AG08396 (cell line): Measurements from ENCODE around the gene RND3.

Source experiments
- DNase-seq: peaks from one replicate; pipeline ENCODE4 v3.0.0; 2012; ENCODE audit warnings: low spot score, mixed read lengths

Gene RND3, protein sequence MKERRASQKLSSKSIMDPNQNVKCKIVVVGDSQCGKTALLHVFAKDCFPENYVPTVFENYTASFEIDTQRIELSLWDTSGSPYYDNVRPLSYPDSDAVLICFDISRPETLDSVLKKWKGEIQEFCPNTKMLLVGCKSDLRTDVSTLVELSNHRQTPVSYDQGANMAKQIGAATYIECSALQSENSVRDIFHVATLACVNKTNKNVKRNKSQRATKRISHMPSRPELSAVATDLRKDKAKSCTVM

DNA sequence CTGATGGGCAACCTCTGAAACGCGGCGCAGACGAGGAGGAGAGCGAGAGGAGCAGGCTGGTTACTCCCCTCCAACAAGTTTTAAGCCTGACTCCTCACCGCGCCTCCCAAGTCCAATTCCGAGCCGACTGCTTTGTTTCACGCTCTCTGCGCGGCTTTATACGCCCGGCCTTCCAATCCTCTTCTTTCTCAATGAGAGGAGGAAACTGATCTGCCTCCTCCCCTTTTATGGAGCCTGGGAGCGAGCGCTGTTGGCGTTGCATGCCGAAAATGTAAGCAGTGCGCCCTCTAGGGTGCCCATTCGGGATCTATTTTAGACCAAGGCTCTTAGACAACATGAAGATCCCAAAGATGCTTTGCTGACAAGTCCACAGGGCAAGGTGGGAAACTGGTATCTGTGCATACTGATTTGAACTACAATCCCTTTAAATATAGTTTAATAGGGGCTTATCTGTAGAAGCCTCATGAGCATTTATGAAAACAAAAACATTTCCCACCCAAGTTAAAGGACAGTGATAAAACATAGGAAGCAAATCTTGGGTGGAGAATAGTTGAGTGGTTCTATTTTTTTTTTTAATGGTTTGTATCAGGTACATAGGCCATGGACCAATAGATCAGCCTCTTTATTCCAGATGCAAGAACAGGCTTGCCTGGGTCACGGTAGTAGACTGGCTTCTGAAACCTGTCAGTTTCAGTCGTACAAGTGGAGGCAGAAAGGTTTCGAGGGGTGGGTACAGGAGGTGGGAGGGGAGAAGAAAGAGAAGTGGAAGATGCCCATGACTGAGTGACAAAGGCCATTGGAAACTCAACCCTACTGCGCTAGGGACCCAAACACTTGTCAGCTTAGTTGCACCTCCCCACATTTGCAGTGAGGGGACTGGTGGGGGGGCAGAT, at the start of gene RND3:
Gene RND3 (minus strand): TSS at position 131 of the 893 bp plus-strand sequence. CDS start 250 bp downstream, outside the sequence.
- DNase-seq = peak; percentile 90

DNA sequence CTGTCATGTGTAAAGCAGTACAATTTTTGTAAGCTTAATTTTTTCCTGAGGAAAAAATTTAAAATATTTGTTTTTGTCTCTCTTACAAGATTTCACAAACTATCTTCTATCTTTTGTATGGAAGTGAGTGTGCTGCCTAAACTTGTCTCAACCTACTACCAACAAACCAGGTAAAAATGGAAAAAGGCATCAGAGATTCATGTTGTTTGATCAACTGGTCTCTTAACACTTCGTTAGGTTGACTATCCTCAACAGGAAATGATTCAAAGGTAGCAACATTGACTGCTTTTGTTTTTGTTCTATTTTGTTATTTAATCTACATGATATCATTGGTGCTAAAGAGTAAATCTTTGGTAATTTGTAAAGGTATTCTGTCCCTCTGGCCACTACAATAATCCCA, 47.7 kb upstream of the RND3 start:
- DNase-seq = no peak

DNA sequence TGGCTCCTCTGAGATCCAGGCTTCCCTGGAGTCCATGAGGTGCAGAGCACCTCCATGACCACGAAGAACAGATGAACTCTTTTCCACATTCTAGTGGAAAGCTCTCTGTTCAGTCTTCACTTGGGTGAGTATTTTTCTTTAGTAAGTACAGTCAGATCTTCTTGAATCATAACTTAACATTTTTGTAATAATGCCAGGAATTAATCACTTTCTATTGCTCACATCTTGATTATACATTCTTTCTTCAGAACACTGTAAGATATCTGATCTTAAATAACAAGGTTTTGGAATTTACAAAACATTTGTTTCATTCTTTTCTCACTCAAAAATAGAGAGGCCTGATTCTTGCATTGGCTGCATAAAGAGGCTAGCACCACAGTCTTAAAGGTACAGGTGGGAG, 45.4 kb upstream of the RND3 start:
- no peak for DNase-seq

DNA sequence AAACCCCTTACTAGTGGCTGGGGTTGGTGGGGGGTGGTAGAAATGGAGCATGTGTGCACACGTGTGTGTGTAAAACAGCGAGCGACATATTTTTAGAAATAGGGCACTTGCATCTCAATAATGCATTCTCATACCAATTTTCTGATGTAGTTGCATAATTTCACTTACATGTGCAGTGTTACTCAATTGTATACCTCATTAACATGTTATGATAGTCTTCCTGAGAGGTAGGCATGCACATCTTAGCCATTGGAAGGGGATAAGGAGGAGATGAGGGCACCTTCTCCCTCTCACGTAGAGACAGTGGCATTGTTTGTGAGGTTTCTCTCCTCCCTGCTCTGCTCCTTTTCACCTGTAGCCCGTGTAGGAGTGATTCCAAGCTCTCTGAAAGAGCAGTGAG, 44.6 kb upstream of the RND3 start:
- DNase-seq = no peak

DNA sequence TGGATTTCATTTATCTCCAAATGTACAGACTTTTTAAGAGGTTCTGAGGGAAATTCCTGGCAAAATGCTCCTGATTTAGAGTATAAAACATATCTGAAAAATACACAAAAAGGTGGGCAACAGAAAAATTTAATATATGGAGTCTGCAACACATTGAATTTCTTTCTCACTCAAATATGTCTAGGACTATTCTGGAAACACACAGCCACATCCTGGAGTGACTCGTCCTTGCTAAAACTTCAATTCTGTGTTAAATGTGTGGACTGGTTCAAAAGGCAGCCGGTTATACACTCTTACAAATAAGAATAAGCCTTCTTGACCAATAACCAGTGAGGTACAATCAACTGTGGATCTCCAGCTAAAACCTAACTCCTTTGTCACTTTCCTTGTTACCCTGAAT, 44.1 kb upstream of the RND3 start:
- no peak for DNase-seq

DNA sequence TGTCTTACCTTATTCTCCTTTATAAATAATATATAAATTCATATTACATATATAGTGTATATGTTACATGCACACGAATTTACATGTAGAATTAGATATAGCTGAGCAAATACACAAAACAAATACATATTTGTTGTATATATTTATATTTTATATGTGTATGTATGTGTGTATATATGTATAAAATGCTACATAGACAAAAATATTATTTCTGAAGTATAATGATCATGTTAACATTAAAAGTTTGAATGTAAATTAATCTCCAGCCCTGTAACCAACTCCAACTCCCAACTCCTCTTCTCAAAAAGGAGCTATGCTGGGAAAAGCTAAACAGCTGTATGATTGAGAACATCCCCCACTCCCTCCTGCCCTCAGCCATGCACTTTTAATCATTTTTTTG, 42.7 kb upstream of the RND3 start:
- no peak for DNase-seq

DNA sequence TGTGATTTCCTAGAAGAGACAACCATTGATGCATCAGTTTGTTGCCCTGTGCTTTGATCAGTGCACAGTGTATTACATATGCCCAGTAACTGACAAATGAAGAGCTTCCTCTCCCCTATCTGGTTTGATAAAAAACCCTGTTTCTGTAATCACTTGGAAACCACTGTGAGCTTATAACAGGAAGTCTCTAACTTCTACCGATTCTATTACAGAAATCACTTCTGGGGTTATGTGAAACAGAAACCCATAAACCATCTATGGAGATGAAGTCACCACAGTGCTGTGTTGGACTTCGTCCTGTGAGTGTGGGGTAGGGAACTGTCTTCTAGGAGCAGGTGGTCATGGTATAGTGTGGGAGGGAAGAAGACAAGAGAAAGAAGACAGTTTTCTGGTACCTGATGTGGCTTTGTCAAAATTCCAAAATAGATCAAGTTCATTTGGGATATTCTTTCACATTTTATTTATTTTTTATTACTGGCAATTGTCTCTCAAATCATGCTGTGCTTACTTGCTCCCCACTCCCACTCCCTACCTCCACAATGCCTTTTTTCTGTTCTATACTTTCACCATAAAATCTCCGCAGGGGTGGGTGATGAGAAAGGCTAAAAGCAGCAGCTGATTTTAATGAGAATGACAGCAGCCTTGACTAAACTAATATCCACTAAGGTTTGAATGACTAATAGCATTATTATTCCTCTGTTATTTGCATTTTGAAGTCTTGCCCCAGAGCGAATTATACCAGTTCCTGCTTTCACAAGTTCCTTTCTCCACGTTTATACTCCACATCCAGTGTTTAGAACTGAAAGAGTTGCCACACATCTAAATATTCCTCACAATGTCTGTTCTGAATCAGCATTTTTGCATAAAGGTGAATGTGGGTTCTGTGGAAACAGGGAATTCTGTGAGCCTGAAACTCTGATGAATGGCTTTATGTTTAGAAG, 41.7 kb upstream of the RND3 start:
- DNase-seq = peak; percentile 59

DNA sequence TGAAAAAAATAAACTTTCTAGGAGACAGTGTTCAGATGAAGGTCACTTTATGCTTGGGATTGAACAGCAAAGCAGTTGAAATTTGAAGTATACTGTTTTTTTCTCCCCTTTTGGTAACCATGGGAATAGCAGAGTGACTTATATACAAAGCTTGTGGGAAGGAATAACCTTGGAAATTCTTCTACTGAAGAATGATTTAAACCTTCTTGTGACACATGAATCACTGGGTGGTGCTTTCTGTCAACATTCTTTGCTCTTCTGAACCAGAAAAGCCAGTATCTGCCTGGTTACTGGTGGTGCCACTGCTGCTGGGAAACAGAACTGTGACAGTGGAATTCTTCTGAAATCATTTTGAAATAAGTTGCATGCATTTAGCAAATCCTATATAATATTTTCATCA, 39.4 kb upstream of the RND3 start:
- DNase-seq = peak; percentile 70

DNA sequence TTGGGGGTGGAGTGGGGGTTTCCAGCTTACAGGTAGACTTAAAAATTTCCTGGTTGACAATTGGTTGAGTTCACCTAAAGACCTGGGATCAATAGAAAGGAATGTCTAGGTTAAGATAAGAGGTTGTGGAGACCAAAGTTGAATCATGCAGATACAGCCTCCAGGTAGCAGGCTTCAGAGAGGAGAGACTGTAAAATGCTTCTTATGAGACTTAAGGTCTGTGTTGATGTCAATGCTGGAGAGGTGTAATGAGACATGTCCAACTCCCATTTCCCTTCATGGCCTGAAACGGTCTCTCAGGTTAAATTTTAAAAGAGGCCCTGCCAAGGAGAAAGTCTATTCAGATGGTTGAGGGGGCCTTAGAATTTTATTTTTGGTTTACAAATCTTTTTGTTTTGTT, 38.5 kb upstream of the RND3 start:
- DNase-seq = no peak

DNA sequence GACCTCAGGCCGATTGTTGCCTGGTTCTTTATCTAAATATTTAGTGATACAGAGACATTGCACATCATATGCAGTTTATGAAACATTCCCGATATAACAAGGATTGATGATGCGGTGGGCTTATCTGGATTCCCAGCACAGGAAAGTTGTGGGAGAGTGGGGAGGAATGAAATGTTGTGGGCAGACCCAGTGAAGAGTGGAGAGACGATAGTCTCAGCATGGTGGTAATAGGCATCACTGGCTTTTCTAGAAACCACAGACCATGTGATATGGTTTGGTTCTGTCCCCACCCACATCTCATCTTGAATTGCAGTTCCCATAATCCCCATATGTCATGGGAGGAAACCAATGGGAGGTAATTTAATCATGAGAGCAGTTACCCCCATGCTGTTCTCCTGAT, 34.8 kb upstream of the RND3 start:
- no peak for DNase-seq

DNA sequence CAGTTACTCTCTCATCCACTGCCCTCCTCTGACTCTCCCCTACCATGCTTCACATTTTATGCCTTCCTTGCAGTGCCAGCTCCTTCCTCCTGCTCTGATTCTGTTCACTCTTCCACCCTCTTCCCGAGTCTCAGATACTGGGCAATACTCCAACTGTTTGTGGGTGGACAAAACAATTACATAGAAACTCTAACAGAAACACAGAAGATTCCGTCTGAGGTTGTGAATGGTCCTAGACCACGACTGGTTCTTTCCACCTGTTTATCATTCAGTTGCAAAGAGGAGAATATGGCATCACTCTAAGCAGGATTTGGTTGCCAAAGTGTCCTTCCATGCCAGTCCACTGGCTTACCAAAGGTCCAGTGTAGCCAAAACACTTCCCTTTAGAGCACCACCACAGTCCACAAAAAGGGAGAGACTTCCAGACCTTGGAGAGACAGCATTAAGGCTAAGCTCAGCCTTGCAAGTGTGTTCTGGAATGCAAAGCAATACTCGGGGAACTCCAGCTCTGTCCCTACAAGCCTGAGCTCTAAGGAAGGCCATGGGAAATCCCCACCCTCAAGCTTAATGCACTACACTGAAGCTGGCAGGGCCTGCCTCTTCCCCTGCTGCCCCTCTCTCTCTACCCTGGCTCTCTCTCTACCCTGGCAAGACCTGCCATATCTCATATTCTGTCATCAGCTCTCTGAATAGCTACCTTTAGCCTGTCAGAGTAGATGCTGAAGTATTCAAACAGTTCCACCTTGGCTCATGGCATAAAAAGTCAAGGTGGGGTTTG, 33.6 kb upstream of the RND3 start:
- no peak for DNase-seq

DNA sequence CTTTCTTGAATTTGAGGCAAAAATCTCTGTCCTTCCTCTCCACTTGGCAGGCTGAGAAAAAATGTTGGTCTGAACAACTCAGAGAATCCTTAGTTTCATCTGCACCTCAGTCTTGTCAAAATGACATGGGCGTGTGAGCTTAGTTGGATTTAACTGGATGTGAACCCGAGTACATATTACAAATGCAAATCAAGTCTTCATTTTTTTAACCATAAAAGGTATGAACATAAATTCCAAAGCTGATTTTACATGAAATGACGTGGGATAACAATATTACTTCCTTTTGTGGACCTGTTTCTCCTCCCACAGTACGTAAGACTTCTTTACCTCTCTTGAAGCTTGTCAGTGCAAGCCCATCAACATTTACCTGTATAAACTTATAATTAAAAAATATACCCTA, 32.6 kb upstream of the RND3 start:
- DNase-seq = no peak

DNA sequence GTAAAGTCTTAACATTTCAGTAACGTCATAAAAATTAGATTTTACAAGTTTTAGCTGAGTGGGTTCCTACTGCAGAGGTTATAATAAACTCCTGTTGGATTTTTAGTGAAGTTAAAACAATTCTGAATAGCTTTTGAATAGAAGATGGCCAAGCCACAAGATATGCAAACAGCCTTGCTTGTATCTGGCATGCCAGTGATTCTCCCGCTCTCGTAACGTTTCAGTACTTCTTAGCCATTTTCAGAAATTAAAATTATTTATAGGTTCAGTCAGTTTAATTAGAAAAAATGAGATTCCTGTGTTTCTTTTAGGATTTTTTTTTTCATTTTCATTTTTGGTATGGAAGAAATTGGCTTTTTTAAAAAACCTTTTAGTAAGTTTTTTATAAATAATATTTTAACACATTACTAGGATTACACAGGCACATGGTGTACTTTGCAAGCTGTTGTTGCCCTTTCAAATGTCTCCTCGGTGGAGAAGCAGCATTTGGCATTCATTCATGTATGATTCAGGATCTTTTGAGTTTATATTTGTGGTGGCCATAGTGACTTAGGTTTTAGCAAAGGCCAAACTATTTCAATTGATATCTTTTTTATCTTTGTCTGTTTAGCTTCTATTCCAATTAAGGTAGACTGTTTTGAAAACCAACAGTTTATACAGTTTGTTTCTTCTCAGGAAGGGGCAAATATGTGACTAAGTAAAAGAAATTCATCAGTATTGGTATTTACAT, 30.6 kb upstream of the RND3 start:
- peak; percentile 39 for DNase-seq

DNA sequence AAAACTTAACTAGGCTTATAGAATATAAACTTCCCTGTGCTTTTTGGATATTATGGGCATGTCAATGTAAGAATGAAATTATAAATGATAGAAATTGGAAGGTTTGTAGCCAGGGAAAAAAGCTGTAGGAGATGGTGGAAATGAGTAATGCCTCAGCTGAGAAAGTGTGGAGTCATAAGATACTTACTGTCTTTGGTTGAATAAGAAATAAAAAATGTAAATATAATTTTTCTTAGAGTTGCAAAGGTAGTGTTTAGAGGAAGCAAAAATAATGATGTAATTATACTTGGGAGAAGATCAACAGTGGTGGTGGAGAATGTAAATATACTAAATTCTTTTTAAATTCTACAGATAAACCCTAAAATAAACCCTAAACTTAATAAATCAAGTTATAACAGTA, 26.2 kb upstream of the RND3 start:
- DNase-seq = no peak

DNA sequence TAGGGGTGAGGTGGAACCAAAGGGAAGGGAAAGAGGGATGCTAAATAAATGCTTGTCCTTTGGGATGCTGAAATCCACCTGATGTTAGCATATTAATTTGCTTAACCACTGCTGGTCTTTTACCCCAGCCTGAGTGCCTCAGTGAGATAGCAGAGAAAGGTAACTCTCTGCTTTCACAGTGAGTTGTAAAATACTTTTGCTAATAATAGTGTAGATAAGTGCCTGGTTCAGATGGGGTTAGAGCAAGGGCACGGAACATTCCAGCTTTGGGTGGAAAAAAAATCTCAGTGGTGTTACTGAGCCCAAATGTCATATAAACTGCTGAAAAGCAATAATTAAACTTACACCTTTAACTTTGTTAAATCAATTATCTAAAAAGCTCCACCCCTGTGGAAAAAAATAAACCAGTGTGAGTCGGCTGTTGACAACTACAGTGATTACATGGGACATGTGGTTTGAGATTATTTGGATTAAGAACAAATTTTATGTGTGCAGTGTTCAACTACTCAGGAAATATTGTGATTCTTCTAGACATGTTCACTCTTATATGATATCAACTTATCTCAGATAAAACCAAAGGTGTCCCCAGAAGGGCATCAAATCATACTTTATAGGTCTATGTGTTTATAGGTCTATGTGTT, 21.1 kb upstream of the RND3 start:
- DNase-seq = no peak

DNA sequence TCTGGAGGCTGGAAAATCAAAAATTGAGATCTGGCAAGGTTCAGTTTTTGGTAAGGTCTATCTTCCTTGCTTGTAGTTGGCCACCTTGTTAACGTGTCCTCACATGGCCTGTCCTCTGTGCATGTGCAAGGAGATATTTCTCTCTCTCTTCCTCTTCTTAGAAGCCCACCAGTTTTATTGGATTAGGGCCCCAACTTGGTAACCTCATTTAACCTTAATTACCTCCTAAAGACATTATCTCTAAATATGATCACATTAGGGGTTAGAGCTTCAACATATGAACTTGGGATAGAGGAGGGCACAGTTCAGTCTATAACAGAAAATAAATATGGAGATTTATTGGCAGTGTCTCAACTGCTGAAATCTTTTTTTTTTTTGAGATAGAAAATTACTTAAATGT, 19.6 kb upstream of the RND3 start:
- no peak for DNase-seq

DNA sequence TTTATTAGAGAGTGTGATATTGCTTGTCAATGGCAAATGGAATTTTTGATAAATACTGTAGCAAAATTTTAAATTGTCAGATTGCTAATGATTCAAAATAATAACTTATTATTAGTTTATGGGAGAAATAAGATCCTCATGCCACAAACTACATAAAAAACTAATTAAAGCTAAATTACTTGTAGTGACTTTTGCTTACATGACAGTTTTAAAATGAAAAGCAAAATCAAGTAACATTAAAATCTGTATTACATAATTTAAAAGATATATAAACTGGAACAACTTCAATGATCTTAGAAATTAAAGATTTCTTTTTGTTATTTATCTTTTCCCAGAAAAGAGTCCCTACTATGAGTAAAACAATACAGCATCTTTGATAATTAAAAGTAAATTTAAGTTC, 17.7 kb upstream of the RND3 start:
- no peak for DNase-seq

DNA sequence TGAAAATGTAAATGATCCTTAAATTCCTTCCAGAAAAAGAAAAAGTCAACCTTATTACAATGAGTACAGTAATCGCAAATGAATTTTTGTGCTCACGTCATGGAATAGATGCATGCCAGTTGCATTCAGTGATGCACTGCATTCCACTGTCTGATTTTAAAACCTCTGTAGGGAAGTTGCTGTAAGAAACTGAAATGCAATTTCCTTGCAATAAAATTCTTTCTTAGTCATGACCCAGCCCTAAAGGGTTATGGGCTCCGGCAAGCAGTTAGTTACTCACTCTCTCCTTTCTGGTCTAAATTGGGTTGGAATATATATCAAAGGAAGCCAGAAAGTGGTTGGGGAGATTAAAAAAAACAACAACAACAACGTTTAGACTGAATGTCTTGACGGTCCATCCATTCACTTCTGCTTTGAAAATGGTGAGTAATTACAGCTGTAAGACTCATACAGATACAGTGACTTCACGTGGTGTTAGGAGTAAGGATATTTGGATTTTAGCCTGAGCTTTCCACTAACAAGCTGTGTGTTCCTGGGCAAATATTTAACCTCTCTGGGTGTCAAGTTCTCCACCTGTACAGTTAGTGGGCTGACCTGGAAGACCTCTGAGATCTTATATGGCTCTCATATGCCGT, 8.6 kb upstream of the RND3 start:
- DNase-seq = peak; percentile 65

DNA sequence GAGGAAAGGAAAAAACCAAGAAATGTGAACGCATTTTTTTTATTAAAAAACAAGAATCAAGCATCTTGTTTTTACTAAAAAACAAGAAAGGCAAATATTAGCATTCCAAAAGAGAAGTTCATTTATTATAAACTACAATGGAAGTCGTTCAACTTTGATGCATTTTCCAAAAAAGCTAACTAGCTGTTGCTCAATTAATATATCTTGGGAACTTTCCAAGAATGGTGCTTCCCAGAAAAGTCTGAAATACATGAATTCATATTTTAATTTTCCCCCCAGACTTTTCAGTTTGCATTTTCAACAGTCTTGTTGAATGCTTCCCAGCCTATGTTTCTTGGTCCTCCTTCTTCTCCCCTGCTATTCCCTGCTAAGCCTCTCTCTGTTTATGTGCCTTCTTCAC, 7.5 kb upstream of the RND3 start:
- no peak for DNase-seq
